Activated naive CD8-positive, alpha-beta T cell treated with anti-CD3 and anti-CD28 coated beads for 36 hours (primary cell): Measurements from ENCODE around the gene CDK13. TPM values are rescaled to one million over a fixed set of nuclear protein-coding genes. Genes with fewer than 3 reads are reported as not detected.
"Not testable (repeated sequence)": the region's sequence is repeated elsewhere in the genome, so short reads cannot be mapped to it uniquely, and the experiment has no call there.

Source experiments
- DNase-seq: peaks from one replicate; pipeline ENCODE4 v3.0.0; 2021
- H3K27ac Mint-ChIP-seq: one replicate; pipeline ENCODE4 v1.8.0; 2022; ENCODE audit warnings: mild to moderate bottlenecking, moderate library complexity, mixed read lengths
- H3K27me3 Mint-ChIP-seq: one replicate; pipeline ENCODE4 v1.8.0; 2022; ENCODE audit warnings: mild to moderate bottlenecking, mixed read lengths
- H3K36me3 Mint-ChIP-seq: one replicate; pipeline ENCODE4 v1.8.0; 2021; ENCODE audit warnings: mild to moderate bottlenecking, mixed read lengths
- H3K4me1 Mint-ChIP-seq: one replicate; pipeline ENCODE4 v1.8.0; 2021; ENCODE audit warnings: mixed read lengths
- H3K4me3 Mint-ChIP-seq: one replicate; pipeline ENCODE4 v1.8.0; 2022; ENCODE audit warnings: mild to moderate bottlenecking, moderate library complexity, mixed read lengths
- H3K9me3 Mint-ChIP-seq: one replicate; pipeline ENCODE4 v1.8.0; 2022; ENCODE audit warnings: mixed read lengths
- total RNA-seq, 2 experiments: library from RNA; stranded (reverse); gene quantifications; one replicate each; pipeline ENCODE4 v1.2.3, GENCODE V29; 2021

Gene CDK13
- total RNA-seq, 2 experiments from 2014 or later, result 31.0 to 31.1 TPM

GRCh38 chr7:40093631-40094350 is 143.7 kb downstream of the CDK13 start:
- Mint-ChIP-seq H3K27me3 (no peaks in the 10 kb centered on the region), H3K4me3 (no peak overlapping the region), H3K9me3 (no peaks in the 10 kb centered on the region), H3K27ac (no peak overlapping the region), H3K4me1 (peaks cover 11% of the 10 kb centered on the region), H3K36me3 (peaks cover 16% of the 10 kb centered on the region)
- no peak for DNase-seq

GRCh38 chr7:40095230-40095629 is 145.2 kb downstream of the CDK13 start:
- H3K27ac Mint-ChIP-seq, result no peak overlapping the region
- H3K4me3 Mint-ChIP-seq, result no peak overlapping the region
- H3K9me3 Mint-ChIP-seq, result no peaks in the 10 kb centered on the region
- peaks cover 16% of the 10 kb centered on the region for H3K36me3 Mint-ChIP-seq
- H3K4me1 Mint-ChIP-seq, result peaks cover 11% of the 10 kb centered on the region
- no peaks in the 10 kb centered on the region for H3K27me3 Mint-ChIP-seq
- no peak for DNase-seq

- Mint-ChIP-seq H3K27ac (no peak overlapping the region), H3K4me1 (peaks cover 11% of the 10 kb centered on the region), H3K4me3 (no peak overlapping the region), H3K27me3 (no peaks in the 10 kb centered on the region), H3K9me3 (no peaks in the 10 kb centered on the region), H3K36me3 (peaks cover 14% of the 10 kb centered on the region)
- DNase-seq, result no peak
Observed at GRCh38 chr7:40095695-40096327, 145.8 kb downstream of the CDK13 start.

GRCh38 chr7:40097728-40098127 is 147.7 kb downstream of the CDK13 start:
- no peak for DNase-seq
- H3K36me3 Mint-ChIP-seq, result peaks cover 13% of the 10 kb centered on the region
- peaks cover 11% of the 10 kb centered on the region for H3K4me1 Mint-ChIP-seq
- H3K9me3 Mint-ChIP-seq, result no peaks in the 10 kb centered on the region
- H3K4me3 Mint-ChIP-seq, result no peak overlapping the region
- no peak overlapping the region for H3K27ac Mint-ChIP-seq
- H3K27me3 Mint-ChIP-seq, result no peaks in the 10 kb centered on the region

GRCh38 chr7:40098810-40099209 is 148.8 kb downstream of the CDK13 start:
- Mint-ChIP-seq H3K27ac (no peak overlapping the region), H3K27me3 (no peaks in the 10 kb centered on the region), H3K4me1 (peaks cover 9% of the 10 kb centered on the region), H3K9me3 (no peaks in the 10 kb centered on the region), H3K36me3 (peaks cover 10% of the 10 kb centered on the region), H3K4me3 (no peak overlapping the region)
- no peak for DNase-seq

- H3K27ac Mint-ChIP-seq, result no peak overlapping the region
- H3K27me3 Mint-ChIP-seq, result no peaks in the 10 kb centered on the region
- H3K4me1 Mint-ChIP-seq, result peaks cover 9% of the 10 kb centered on the region
Observed at GRCh38 chr7:40099837-40100236, 149.8 kb downstream of the CDK13 start.

GRCh38 chr7:40101201-40101600 is 151.1 kb downstream of the CDK13 start:
- Mint-ChIP-seq H3K4me1 (peaks cover 6% of the 10 kb centered on the region), H3K27ac (no peak overlapping the region)

More at GRCh38 chr7:40099837-40100236, 149.8 kb downstream of the CDK13 start:
- H3K9me3 Mint-ChIP-seq, result no peaks in the 10 kb centered on the region
- H3K36me3 Mint-ChIP-seq, result peaks cover 2% of the 10 kb centered on the region
- H3K4me3 Mint-ChIP-seq, result no peak overlapping the region
- no peak for DNase-seq

GRCh38 chr7:40102897-40103296 is 152.8 kb downstream of the CDK13 start:
- H3K36me3 Mint-ChIP-seq, result no peaks in the 10 kb centered on the region
- H3K4me1 Mint-ChIP-seq, result no peaks in the 10 kb centered on the region
- H3K9me3 Mint-ChIP-seq, result no peaks in the 10 kb centered on the region
- no peaks in the 10 kb centered on the region for H3K27me3 Mint-ChIP-seq
- H3K4me3 Mint-ChIP-seq, result no peak overlapping the region
- H3K27ac Mint-ChIP-seq, result no peak overlapping the region
- no peak for DNase-seq

More at GRCh38 chr7:40101201-40101600, 151.1 kb downstream of the CDK13 start:
- DNase-seq, result no peak
- Mint-ChIP-seq H3K9me3 (no peaks in the 10 kb centered on the region), H3K27me3 (no peaks in the 10 kb centered on the region), H3K4me3 (no peak overlapping the region), H3K36me3 (peaks cover under 1% of the 10 kb centered on the region)

- H3K27ac Mint-ChIP-seq, result no peak overlapping the region
- H3K4me3 Mint-ChIP-seq, result no peak overlapping the region
- no peaks in the 10 kb centered on the region for H3K9me3 Mint-ChIP-seq
- H3K4me1 Mint-ChIP-seq, result no peaks in the 10 kb centered on the region
- no peak for DNase-seq
- no peaks in the 10 kb centered on the region for H3K36me3 Mint-ChIP-seq
- H3K27me3 Mint-ChIP-seq, result no peaks in the 10 kb centered on the region
Observed at GRCh38 chr7:40105879-40106473, 155.9 kb downstream of the CDK13 start.

- Mint-ChIP-seq H3K27ac (no peak overlapping the region), H3K4me3 (no peak overlapping the region), H3K27me3 (no peaks in the 10 kb centered on the region), H3K36me3 (peaks cover 3% of the 10 kb centered on the region), H3K9me3 (no peaks in the 10 kb centered on the region), H3K4me1 (no peaks in the 10 kb centered on the region)
- no peak for DNase-seq
Observed at GRCh38 chr7:40115936-40116335, 165.9 kb downstream of the CDK13 start.

- not testable (repeated sequence) for H3K27me3 Mint-ChIP-seq, H3K4me1 Mint-ChIP-seq, H3K27ac Mint-ChIP-seq, DNase-seq, H3K4me3 Mint-ChIP-seq, H3K9me3 Mint-ChIP-seq, H3K36me3 Mint-ChIP-seq
Observed at GRCh38 chr7:40117199-40117598, 167.1 kb downstream of the CDK13 start.

- H3K27ac Mint-ChIP-seq, DNase-seq, H3K4me3 Mint-ChIP-seq, H3K27me3 Mint-ChIP-seq, H3K4me1 Mint-ChIP-seq, H3K36me3 Mint-ChIP-seq, H3K9me3 Mint-ChIP-seq: not testable (repeated sequence)
Observed at GRCh38 chr7:40118201-40118600, 168.1 kb downstream of the CDK13 start.

GRCh38 chr7:40120020-40120419 is 170.0 kb downstream of the CDK13 start:
- Mint-ChIP-seq H3K4me1 (peaks cover 3% of the 10 kb centered on the region), H3K9me3 (no peaks in the 10 kb centered on the region), H3K4me3 (no peak overlapping the region), H3K27me3 (no peaks in the 10 kb centered on the region), H3K36me3 (peaks cover 10% of the 10 kb centered on the region), H3K27ac (no peak overlapping the region)
- DNase-seq, result no peak

- not testable (repeated sequence) for H3K4me3 Mint-ChIP-seq, DNase-seq, H3K27ac Mint-ChIP-seq, H3K36me3 Mint-ChIP-seq, H3K9me3 Mint-ChIP-seq, H3K4me1 Mint-ChIP-seq, H3K27me3 Mint-ChIP-seq
Observed at GRCh38 chr7:40122100-40122939, 172.3 kb downstream of the CDK13 start.

GRCh38 chr7:40122940-40123254 is 172.8 kb downstream of the CDK13 start:
- Mint-ChIP-seq H3K27ac (no peak overlapping the region), H3K4me3 (no peak overlapping the region), H3K27me3 (no peaks in the 10 kb centered on the region), H3K4me1 (peaks cover 3% of the 10 kb centered on the region), H3K9me3 (no peaks in the 10 kb centered on the region), H3K36me3 (peaks cover 11% of the 10 kb centered on the region)
- no peak for DNase-seq
